Measurements from ENCODE around the gene MPP2. TPM values are rescaled to one million over a fixed set of nuclear protein-coding genes. Genes with fewer than 3 reads are reported as not detected.
A peak's percentile ranks its signal among the peaks of the same experiment; 100 is the strongest.
"Not testable (repeated sequence)": the region's sequence is repeated elsewhere in the genome, so short reads cannot be mapped to it uniquely, and the experiment has no call there.

The MPP2 gene
- total RNA-seq, 8 experiments from 2014 or later, result 0.25 to 26.9 (median 18.2) TPM

- no peak overlapping the region for H3K27ac ChIP-seq
- no peak for ATAC-seq (replicated peaks in 6 of 8)
- in situ Hi-C loops (cut with MboI; ENCODE audit: low pct_unique_long_range_greater_than_20kb in 2 of 9, low sequenced_read_pairs in 9 of 9, unreplicated experiment in 9 of 9), result no loop called here
- H3K4me1 ChIP-seq (replicated peaks in 1 of 2), result peaks cover 4% of the 10 kb centered on the region in 2 donors
- H3K4me3 ChIP-seq, result no peak overlapping the region
- WGBS, 10 experiments, result 28 to 88% (median 33%) methylated on average over 2 to 3 of the region's 3 CpGs; no CpG with 5 or more reads in 7 of the 10 experiments
Observed at GRCh38 chr17:43875476-43876147, 31.7 kb downstream of the MPP2 start.

DNA sequence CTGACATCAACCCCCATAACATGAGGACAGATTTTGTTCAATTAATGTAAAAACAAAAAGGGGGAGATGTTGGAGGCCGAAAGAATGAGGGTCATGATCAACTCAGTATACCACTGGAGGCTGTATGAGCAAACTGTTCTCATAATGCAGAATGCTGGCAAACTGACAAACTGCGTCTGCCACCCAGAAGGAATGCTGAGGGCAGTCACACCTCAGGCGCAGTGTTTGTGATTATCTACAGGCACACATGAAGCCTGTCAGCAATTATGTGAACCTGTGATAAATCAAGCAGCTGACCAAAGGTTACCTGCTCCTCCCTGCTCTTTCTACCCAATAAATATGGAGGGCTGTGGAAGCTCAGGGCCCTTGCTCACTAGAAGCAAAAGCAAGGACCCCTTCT, 33.0 kb downstream of the MPP2 start:
- in situ Hi-C loops (cut with MboI; ENCODE audit: low pct_unique_long_range_greater_than_20kb in 2 of 9, low sequenced_read_pairs in 9 of 9, unreplicated experiment in 9 of 9), result no loop called here
- H3K27ac ChIP-seq, result no peak overlapping the region
- H3K4me1 ChIP-seq (replicated peaks in 1 of 2), result peaks cover 4% of the 10 kb centered on the region in 2 donors
- WGBS, 10 experiments, result 40 to 100% (median 89%) methylated on average over 1 to 3 of the region's 3 CpGs; no CpG with 5 or more reads in 2 of the 10 experiments
- no peak for ATAC-seq (replicated peaks in 6 of 8)
- H3K4me3 ChIP-seq, result no peak overlapping the region

GRCh38 chr17:43873815-43874214, 33.5 kb downstream of the MPP2 start:
- H3K4me1 ChIP-seq (replicated peaks in 1 of 2), result peaks cover 2% of the 10 kb centered on the region in 2 donors
- no peak overlapping the region for H3K4me3 ChIP-seq
- H3K27ac ChIP-seq, result no peak overlapping the region
- WGBS, 10 experiments, result 12 to 100% (median 71%) methylated on average over 1 to 5 of the region's 6 CpGs; no CpG with 5 or more reads in 2 of the 10 experiments
- no peak for ATAC-seq (replicated peaks in 6 of 8)
- in situ Hi-C loops (cut with MboI; ENCODE audit: low pct_unique_long_range_greater_than_20kb in 2 of 9, low sequenced_read_pairs in 9 of 9, unreplicated experiment in 9 of 9), result no loop called here

- in situ Hi-C loops (cut with MboI; ENCODE audit: low pct_unique_long_range_greater_than_20kb in 2 of 9, low sequenced_read_pairs in 9 of 9, unreplicated experiment in 9 of 9), result no loop called here
- WGBS, 10 experiments, result 22 to 82% (median 70%) methylated on average over 1 to 5 of the region's 5 CpGs; no CpG with 5 or more reads in 4 of the 10 experiments
- Histone ChIP-seq H3K4me1 (replicated peaks in 1 of 2) (no peaks in the 10 kb centered on the region), H3K27ac (no peak overlapping the region), H3K4me3 (no peak overlapping the region)
- no peak for ATAC-seq (replicated peaks in 6 of 8)
Observed at GRCh38 chr17:43873091-43873490, 34.2 kb downstream of the MPP2 start.

GRCh38 chr17:43871946-43872690, 35.2 kb downstream of the MPP2 start:
- ATAC-seq (replicated peaks in 6 of 8), result peak in 1 of 8 experiments; percentile 40
- H3K4me3 ChIP-seq, result no peak overlapping the region
- H3K27ac ChIP-seq, result no peak overlapping the region

GRCh38 chr17:43869031-43869430, 38.3 kb downstream of the MPP2 start:
- ATAC-seq (replicated peaks in 6 of 8); in situ Hi-C loops (cut with MboI; ENCODE audit: low pct_unique_long_range_greater_than_20kb in 2 of 9, low sequenced_read_pairs in 9 of 9, unreplicated experiment in 9 of 9); H3K27ac ChIP-seq; H3K4me1 ChIP-seq (replicated peaks in 1 of 2); H3K4me3 ChIP-seq: not testable (repeated sequence)
- WGBS, 10 experiments, result 0 to 100% (median 87%) methylated on average over 1 to 5 of the region's 6 CpGs; no CpG with 5 or more reads in 1 of the 10 experiments

More at GRCh38 chr17:43871946-43872690, 35.2 kb downstream of the MPP2 start:
- in situ Hi-C loops (cut with MboI; ENCODE audit: low pct_unique_long_range_greater_than_20kb in 2 of 9, low sequenced_read_pairs in 9 of 9, unreplicated experiment in 9 of 9), result no loop called here
- WGBS, 10 experiments, result 37 to 100% (median 79%) methylated on average over 2 to 14 of the region's 14 CpGs
- no peaks in the 10 kb centered on the region for H3K4me1 ChIP-seq (replicated peaks in 1 of 2)

DNA sequence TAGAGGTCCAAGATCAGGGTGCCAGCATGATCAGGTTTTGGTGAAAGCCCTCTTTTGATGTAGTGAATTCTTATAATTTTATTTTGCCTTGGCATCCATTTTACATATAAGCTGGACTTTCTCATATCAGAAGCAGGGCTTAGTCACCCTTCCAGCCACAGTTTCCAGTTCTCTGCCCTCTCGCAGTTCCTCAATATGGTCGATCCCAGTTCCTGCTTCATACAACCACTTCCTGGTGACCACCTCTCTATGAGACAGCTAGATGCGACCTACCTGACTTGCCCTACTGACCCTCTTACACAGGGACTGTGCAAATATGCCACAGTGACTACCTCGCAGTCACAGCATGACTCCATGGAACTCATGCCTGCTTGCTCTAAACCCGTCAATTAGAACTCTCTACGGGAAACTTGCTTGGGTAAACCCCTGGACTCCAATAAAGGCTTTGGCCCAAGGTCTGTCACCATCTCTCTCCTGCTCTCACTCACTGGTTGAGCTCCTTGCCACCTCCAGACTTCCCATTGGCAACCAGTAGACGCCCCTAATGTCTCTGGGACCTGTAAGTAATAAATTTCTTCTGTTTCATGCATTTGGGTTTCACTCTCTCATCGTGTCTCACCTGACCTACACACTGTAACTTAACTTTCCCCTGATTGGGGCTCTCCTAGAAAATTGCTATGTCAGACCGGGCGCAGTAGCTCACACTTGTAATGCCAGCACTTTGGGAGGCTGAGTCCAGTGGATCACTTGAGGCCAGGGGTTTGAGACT, 38.9 kb downstream of the MPP2 start:
- in situ Hi-C loops (cut with MboI; ENCODE audit: low pct_unique_long_range_greater_than_20kb in 2 of 9, low sequenced_read_pairs in 9 of 9, unreplicated experiment in 9 of 9), result no loop called here

DNA sequence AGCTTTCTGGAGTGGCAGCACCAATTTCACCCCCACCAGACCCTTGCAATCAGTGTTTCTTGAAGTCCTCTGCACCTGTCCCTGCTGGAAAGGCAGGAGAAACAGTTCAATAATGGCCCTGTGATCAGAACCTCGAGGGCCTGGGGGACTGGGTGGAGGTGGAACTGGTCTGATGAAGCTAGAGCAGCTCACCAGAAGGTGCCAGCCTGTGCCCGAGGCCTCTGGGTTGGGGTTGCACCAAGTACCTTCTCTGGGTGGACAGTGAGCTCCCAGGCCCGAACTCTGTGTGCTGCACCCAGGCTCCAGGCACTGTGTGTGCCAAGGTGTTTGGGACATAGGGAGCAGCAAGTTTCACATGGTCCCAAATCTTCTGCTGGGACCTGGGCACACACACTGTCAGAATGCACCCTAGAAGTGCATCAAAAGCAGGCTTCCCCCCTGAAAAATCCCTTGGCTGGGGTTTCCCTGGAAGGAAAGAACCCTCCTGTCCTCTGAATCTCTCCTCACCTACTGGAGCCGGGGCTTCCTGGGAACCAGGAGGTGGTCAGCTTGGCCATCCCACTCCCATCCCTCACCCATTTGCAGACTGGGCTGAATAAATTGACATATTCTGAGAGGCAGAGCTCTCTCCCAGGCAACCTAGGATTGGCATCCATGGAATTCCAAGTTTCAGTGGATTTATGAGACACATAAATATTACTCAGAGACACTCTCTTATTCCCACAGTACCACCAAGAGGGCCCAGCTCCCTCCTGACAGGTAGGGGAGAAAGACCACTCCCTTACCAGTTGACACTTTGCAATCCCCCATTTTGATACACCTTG, 43.0 kb downstream of the MPP2 start:
- Histone ChIP-seq H3K4me3 (no peak overlapping the region), H3K4me1 (replicated peaks in 1 of 2) (peaks cover 0 to 10% of the 10 kb centered on the region in 2 donors), H3K27ac (no peak overlapping the region)
- 10 to 100% (median 67%) methylated on average over 2 to 3 of the region's 4 CpGs; no CpG with 5 or more reads in 5 of the 10 experiments for WGBS, 10 experiments
- in situ Hi-C loops (cut with MboI; ENCODE audit: low pct_unique_long_range_greater_than_20kb in 2 of 9, low sequenced_read_pairs in 9 of 9, unreplicated experiment in 9 of 9), result no loop called here
- peak in 3 of 8 experiments; percentile 55 to 87 (median 63) for ATAC-seq (replicated peaks in 6 of 8)

More for the DNA sequence above, 38.9 kb downstream of the MPP2 start:
- ATAC-seq (replicated peaks in 6 of 8), result no peak
- Histone ChIP-seq H3K27ac (no peak overlapping the region), H3K4me3 (no peak overlapping the region), H3K4me1 (replicated peaks in 1 of 2) (peaks cover 0 to 10% of the 10 kb centered on the region in 2 donors)
- WGBS, 10 experiments, result 33 to 91% (median 75%) methylated on average over 1 to 9 of the region's 10 CpGs; no CpG with 5 or more reads in 1 of the 10 experiments

- no peak overlapping the region for H3K4me3 ChIP-seq
- no peak for ATAC-seq (replicated peaks in 6 of 8)
- WGBS, 10 experiments, result 66 to 98% (median 85%) methylated on average over 4 to 6 of the region's 9 CpGs; no CpG with 5 or more reads in 7 of the 10 experiments
- peaks cover 0 to 13% of the 10 kb centered on the region in 2 donors for H3K4me1 ChIP-seq (replicated peaks in 1 of 2)
- in situ Hi-C loops (cut with MboI; ENCODE audit: low pct_unique_long_range_greater_than_20kb in 2 of 9, low sequenced_read_pairs in 9 of 9, unreplicated experiment in 9 of 9), result no loop called here
- H3K27ac ChIP-seq, result no peak overlapping the region
Observed at GRCh38 chr17:43861960-43862359, 45.4 kb downstream of the MPP2 start.

GRCh38 chr17:43860927-43861622, 46.3 kb downstream of the MPP2 start:
- WGBS, 10 experiments, result 40 to 100% (median 74%) methylated on average over 1 to 5 of the region's 9 CpGs; no CpG with 5 or more reads in 5 of the 10 experiments
- H3K4me3 ChIP-seq, result no peak overlapping the region
- in situ Hi-C loops (cut with MboI; ENCODE audit: low pct_unique_long_range_greater_than_20kb in 2 of 9, low sequenced_read_pairs in 9 of 9, unreplicated experiment in 9 of 9), result no loop called here
- H3K4me1 ChIP-seq (replicated peaks in 1 of 2), result peaks cover 0 to 13% of the 10 kb centered on the region in 2 donors
- no peak overlapping the region for H3K27ac ChIP-seq
- no peak for ATAC-seq (replicated peaks in 6 of 8)

DNA sequence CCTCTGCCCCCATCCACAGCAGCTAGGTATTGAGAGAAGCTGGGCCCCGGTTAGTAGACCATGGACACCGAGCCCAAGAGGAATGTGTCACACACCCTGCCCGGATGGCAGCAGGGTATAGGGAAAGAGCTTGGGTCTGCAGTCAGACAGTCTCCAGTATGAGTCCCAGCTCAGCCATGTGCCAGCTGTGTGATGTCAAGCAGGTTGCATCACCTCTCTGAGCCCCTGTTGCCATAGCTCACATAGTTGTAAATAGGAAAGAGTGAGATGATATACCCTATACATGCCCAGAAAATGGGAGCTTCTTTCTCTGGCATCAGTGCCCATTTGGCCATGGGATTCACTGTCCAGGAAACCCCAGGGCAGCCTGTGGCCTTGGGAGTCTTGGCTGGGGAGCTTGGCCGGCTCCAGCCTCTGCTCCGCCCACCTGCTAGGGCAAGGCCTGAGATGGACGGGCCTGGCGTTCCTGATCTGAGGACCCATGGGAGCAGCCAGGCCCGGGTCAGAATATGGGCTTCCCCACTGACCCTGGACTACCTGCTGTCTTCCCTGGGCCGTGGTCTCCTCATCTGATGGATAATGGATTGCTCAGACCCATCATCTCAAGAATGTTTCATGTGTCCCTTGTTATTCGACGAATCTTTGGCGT, 47.1 kb downstream of the MPP2 start:
- in situ Hi-C loops (cut with MboI; ENCODE audit: low pct_unique_long_range_greater_than_20kb in 2 of 9, low sequenced_read_pairs in 9 of 9, unreplicated experiment in 9 of 9), result no loop called here
- WGBS, 10 experiments, result 57 to 100% (median 82%) methylated on average over 1 to 9 of the region's 12 CpGs; no CpG with 5 or more reads in 3 of the 10 experiments
- H3K4me1 ChIP-seq (replicated peaks in 1 of 2), result peaks cover 0 to 13% of the 10 kb centered on the region in 2 donors
- ATAC-seq (replicated peaks in 6 of 8), result no peak
- no peak overlapping the region for H3K27ac ChIP-seq
- H3K4me3 ChIP-seq, result no peak overlapping the region

All from motor neuron (in vitro differentiated cells).